Measurements from ENCODE around the gene FERMT2.

GRCh38 chr14:52910572-52910971 lies 40.3 kb downstream of the FERMT2 start:
- TF ChIP-seq, protein P1, sequence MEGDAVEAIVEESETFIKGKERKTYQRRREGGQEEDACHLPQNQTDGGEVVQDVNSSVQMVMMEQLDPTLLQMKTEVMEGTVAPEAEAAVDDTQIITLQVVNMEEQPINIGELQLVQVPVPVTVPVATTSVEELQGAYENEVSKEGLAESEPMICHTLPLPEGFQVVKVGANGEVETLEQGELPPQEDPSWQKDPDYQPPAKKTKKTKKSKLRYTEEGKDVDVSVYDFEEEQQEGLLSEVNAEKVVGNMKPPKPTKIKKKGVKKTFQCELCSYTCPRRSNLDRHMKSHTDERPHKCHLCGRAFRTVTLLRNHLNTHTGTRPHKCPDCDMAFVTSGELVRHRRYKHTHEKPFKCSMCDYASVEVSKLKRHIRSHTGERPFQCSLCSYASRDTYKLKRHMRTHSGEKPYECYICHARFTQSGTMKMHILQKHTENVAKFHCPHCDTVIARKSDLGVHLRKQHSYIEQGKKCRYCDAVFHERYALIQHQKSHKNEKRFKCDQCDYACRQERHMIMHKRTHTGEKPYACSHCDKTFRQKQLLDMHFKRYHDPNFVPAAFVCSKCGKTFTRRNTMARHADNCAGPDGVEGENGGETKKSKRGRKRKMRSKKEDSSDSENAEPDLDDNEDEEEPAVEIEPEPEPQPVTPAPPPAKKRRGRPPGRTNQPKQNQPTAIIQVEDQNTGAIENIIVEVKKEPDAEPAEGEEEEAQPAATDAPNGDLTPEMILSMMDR (IDR thresholded peaks at IDR 0.05; ENCODE audit: low read depth, low read length, missing input control), result no peak
- TF ChIP-seq SP1 (IDR thresholded peaks at IDR 0.05), result no peak
- TF ChIP-seq, protein P2, sequence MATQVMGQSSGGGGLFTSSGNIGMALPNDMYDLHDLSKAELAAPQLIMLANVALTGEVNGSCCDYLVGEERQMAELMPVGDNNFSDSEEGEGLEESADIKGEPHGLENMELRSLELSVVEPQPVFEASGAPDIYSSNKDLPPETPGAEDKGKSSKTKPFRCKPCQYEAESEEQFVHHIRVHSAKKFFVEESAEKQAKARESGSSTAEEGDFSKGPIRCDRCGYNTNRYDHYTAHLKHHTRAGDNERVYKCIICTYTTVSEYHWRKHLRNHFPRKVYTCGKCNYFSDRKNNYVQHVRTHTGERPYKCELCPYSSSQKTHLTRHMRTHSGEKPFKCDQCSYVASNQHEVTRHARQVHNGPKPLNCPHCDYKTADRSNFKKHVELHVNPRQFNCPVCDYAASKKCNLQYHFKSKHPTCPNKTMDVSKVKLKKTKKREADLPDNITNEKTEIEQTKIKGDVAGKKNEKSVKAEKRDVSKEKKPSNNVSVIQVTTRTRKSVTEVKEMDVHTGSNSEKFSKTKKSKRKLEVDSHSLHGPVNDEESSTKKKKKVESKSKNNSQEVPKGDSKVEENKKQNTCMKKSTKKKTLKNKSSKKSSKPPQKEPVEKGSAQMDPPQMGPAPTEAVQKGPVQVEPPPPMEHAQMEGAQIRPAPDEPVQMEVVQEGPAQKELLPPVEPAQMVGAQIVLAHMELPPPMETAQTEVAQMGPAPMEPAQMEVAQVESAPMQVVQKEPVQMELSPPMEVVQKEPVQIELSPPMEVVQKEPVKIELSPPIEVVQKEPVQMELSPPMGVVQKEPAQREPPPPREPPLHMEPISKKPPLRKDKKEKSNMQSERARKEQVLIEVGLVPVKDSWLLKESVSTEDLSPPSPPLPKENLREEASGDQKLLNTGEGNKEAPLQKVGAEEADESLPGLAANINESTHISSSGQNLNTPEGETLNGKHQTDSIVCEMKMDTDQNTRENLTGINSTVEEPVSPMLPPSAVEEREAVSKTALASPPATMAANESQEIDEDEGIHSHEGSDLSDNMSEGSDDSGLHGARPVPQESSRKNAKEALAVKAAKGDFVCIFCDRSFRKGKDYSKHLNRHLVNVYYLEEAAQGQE (IDR thresholded peaks at IDR 0.05), result no peak
- TF ChIP-seq, protein P3, sequence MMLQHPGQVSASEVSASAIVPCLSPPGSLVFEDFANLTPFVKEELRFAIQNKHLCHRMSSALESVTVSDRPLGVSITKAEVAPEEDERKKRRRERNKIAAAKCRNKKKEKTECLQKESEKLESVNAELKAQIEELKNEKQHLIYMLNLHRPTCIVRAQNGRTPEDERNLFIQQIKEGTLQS (IDR thresholded peaks at IDR 0.05), result no peak
- no peak for TF ChIP-seq MAX (IDR thresholded peaks at IDR 0.05)
- no peak for TF ChIP-seq EGR1 (IDR thresholded peaks at IDR 0.05; ENCODE audit: low read depth in 2 of 2)
- no peak for TF ChIP-seq ZBTB33 (IDR thresholded peaks at IDR 0.05)
- TF ChIP-seq TAF1 (conservative IDR thresholded peaks at IDR 0.05), result no peak
